ENCODE results near the gene BCL2L14. TPM values are rescaled to one million over a fixed set of nuclear protein-coding genes. Genes with fewer than 3 reads are reported as not detected.

BCL2L14 gene
- total and polyA plus RNA-seq, 2 donors from 2014 or later = 2.2 to 2.7 TPM

- intact Hi-C loops (cut with DNase I) = no loop called here
- no peaks in the 10 kb centered on the region for H3K4me1 ChIP-seq (ENCODE audit: control insufficient read depth in 2 of 3, insufficient read depth in 2 of 3, low read depth in 1 of 3, low read length in 3 of 3)
- H3K27me3 ChIP-seq (ENCODE audit: control insufficient read depth, insufficient read depth, low read length) = no peaks in the 10 kb centered on the region
- H3K9me3 ChIP-seq (ENCODE audit: control insufficient read depth in 2 of 3, insufficient read depth in 1 of 3, low read length in 3 of 3) = no peaks in the 10 kb centered on the region
- FAIRE-seq (no peak), DNase-seq (no peak)
- no peak for TF ChIP-seq CTCF (IDR thresholded peaks at IDR 0.05; ENCODE audit: borderline replicate concordance, extremely low read depth, insufficient read depth)
- H3K27ac ChIP-seq (ENCODE audit: low read depth in 2 of 2, low read length in 2 of 2) = no peak overlapping the region
- no peaks in the 10 kb centered on the region for H3K36me3 ChIP-seq (ENCODE audit: control insufficient read depth in 2 of 3, insufficient read depth in 3 of 3, low read length in 3 of 3)
- no peak overlapping the region for H3K9ac ChIP-seq (ENCODE audit: low read length in 3 of 3)
- H3K4me3 ChIP-seq (ENCODE audit: low read length in 3 of 3) = no peak overlapping the region
Measured at GRCh38 chr12:12024911-12025682, 45.6 kb upstream of the BCL2L14 start.

GRCh38 chr12:12025799-12026386 is 44.8 kb upstream of the BCL2L14 start:
- TF ChIP-seq CTCF (IDR thresholded peaks at IDR 0.05; ENCODE audit: borderline replicate concordance, extremely low read depth, insufficient read depth) = no peak
- no peak for FAIRE-seq
- Histone ChIP-seq H3K4me3 (ENCODE audit: low read length in 3 of 3) (no peak overlapping the region), H3K27ac (ENCODE audit: low read depth in 2 of 2, low read length in 2 of 2) (no peak overlapping the region), H3K9me3 (ENCODE audit: control insufficient read depth in 2 of 3, insufficient read depth in 1 of 3, low read length in 3 of 3) (no peaks in the 10 kb centered on the region), H3K36me3 (ENCODE audit: control insufficient read depth in 2 of 3, insufficient read depth in 3 of 3, low read length in 3 of 3) (no peaks in the 10 kb centered on the region), H3K9ac (ENCODE audit: low read length in 3 of 3) (no peak overlapping the region), H3K4me1 (ENCODE audit: control insufficient read depth in 2 of 3, insufficient read depth in 2 of 3, low read depth in 1 of 3, low read length in 3 of 3) (no peaks in the 10 kb centered on the region), H3K27me3 (ENCODE audit: control insufficient read depth, insufficient read depth, low read length) (no peaks in the 10 kb centered on the region)
- intact Hi-C loops (cut with DNase I) = no loop called here
- DNase-seq = no peak

- intact Hi-C loops (cut with DNase I) = no loop called here
- H3K9ac ChIP-seq (ENCODE audit: low read length in 3 of 3) = no peak overlapping the region
- H3K4me3 ChIP-seq (ENCODE audit: low read length in 3 of 3) = no peak overlapping the region
- DNase-seq (no peak), FAIRE-seq (no peak)
- no peaks in the 10 kb centered on the region for H3K36me3 ChIP-seq (ENCODE audit: control insufficient read depth in 2 of 3, insufficient read depth in 3 of 3, low read length in 3 of 3)
- no peaks in the 10 kb centered on the region for H3K27me3 ChIP-seq (ENCODE audit: control insufficient read depth, insufficient read depth, low read length)
- H3K4me1 ChIP-seq (ENCODE audit: control insufficient read depth in 2 of 3, insufficient read depth in 2 of 3, low read depth in 1 of 3, low read length in 3 of 3) = peaks cover 0 to 5% (median 0%) of the 10 kb centered on the region in 3 donors
- no peak overlapping the region for H3K27ac ChIP-seq (ENCODE audit: low read depth in 2 of 2, low read length in 2 of 2)
- no peak for TF ChIP-seq CTCF (IDR thresholded peaks at IDR 0.05; ENCODE audit: borderline replicate concordance, extremely low read depth, insufficient read depth)
- no peaks in the 10 kb centered on the region for H3K9me3 ChIP-seq (ENCODE audit: control insufficient read depth in 2 of 3, insufficient read depth in 1 of 3, low read length in 3 of 3)
Measured at GRCh38 chr12:12028668-12029402, 41.9 kb upstream of the BCL2L14 start.
